Fibroblast of lung (primary cell): Measurements from ENCODE around the gene CROCC.

Experiments used
- CTCF ChIP-seq, 2 donors: IDR thresholded peaks in 1 of 2; conservative IDR thresholded peaks in 1 of 2; 1 replicate in 1 of 2; 2 replicates in 1 of 2; pipeline ENCODE4 v1.5.1; 2011 to 2012; ENCODE audit warnings: low read length in 2 of 2, control low read depth in 1 of 2, inconsistent platforms in 1 of 2, low read depth in 1 of 2, mild to moderate bottlenecking in 1 of 2
- EZH2 ChIP-seq: IDR thresholded peaks from 2 replicates; pipeline ENCODE4 v1.5.1; 2012; ENCODE audit warnings: low read length, control low read depth, mild to moderate bottlenecking; ENCODE audit errors: missing control alignments

- no peak for TF ChIP-seq CTCF (conservative IDR thresholded peaks at IDR 0.05 in 1 of 2, IDR thresholded peaks at IDR 0.05 in 1 of 2; ENCODE audit: low read depth in 1 of 2, low read length in 2 of 2)
- no peak for TF ChIP-seq EZH2
Measured at GRCh38 chr1:16970132-16970910, 48.6 kb downstream of the CROCC start.
